ENCODE measurements around the gene LIF.

- TF ChIP-seq RARB (CRISPR knock-in tag; IDR thresholded peaks at IDR 0.05) (no peak), PATZ1 (CRISPR knock-in tag; IDR thresholded peaks at IDR 0.05; ENCODE audit: borderline replicate concordance) (no peak), TCF4 (CRISPR knock-in tag; IDR thresholded peaks at IDR 0.05; ENCODE audit: borderline replicate concordance) (no peak), ZNF565 (CRISPR knock-in tag; conservative IDR thresholded peaks at IDR 0.05; ENCODE audit: low read depth) (no peak), CSDC2 (CRISPR knock-in tag; IDR thresholded peaks at IDR 0.05) (no peak), ESRRG (CRISPR knock-in tag; IDR thresholded peaks at IDR 0.05) (no peak), TOX (CRISPR knock-in tag; IDR thresholded peaks at IDR 0.05; ENCODE audit: borderline replicate concordance) (no peak), OSR1 (CRISPR knock-in tag; IDR thresholded peaks at IDR 0.05) (no peak), CREB5 (CRISPR knock-in tag; IDR thresholded peaks at IDR 0.05; ENCODE audit: low read depth) (no peak), GLIS3 (CRISPR knock-in tag; IDR thresholded peaks at IDR 0.05) (no peak), SNAI2 (CRISPR knock-in tag; IDR thresholded peaks at IDR 0.05) (no peak), ARNTL (CRISPR knock-in tag; IDR thresholded peaks at IDR 0.05; ENCODE audit: borderline replicate concordance, low read depth) (no peak), ISL1 (CRISPR knock-in tag; IDR thresholded peaks at IDR 0.05) (no peak), ZC3H10 (CRISPR knock-in tag; IDR thresholded peaks at IDR 0.05) (no peak)
These were observed 46.5 kb upstream of the LIF start for GRCh38 chr22:30293026-30293425.

All from SK-N-SH treated with all-trans-retinoic acid at 6 μM for 48 hours (cell line).